H1 (cell line): ENCODE measurements around the gene GABRA4. TPM values are rescaled to one million over a fixed set of nuclear protein-coding genes. Genes with fewer than 3 reads are reported as not detected.

Source experiments
- CTCF ChIA-PET: fragments of 300-600 bp; sonication (Branson Sonifier 250); formaldehyde crosslinking; loops from one replicate; lab custom pipeline; 2021; ENCODE audit not compliant: partially characterized antibody; lab: Charles Lee
- POLR2A ChIA-PET: fragments of 300-600 bp; sonication (Branson Sonifier 250); formaldehyde crosslinking; loops from one replicate; lab custom pipeline; 2021; ENCODE audit warnings: inconsistent platforms; ENCODE audit not compliant: partially characterized antibody; lab: Charles Lee
- DNase-seq, 2 experiments: peaks; one replicate each; pipeline versions ENCODE4 v3.0.0 to v3.0.0-alpha.2; 2010 to 2022; ENCODE audit warnings: low spot score in 2 of 2, low read depth in 1 of 2, mixed read lengths in 1 of 2
- FAIRE-seq: peaks from 2 replicates; lab custom pipeline; 2011; peaks lifted over from hg19 to GRCh38; lab: Jason Lieb, UNC
- H2AFZ ChIP-seq: 2 replicates; pipeline ENCODE4 v1.8.1; 2012; ENCODE audit warnings: low read length, inconsistent platforms
- H2AK5ac ChIP-seq: 2 replicates; pipeline ENCODE4 v1.6.1; 2013; ENCODE audit warnings: low read depth, low read length
- H2BK120ac ChIP-seq: replicated peaks from 2 replicates; pipeline ENCODE3; 2013; ENCODE audit warnings: low read depth, low read length, inconsistent platforms
- H2BK12ac ChIP-seq: 2 replicates; pipeline ENCODE4 v1.6.1; 2013; ENCODE audit warnings: low read depth, low read length
- H2BK15ac ChIP-seq: 2 replicates; pipeline ENCODE4 v1.6.1; 2013; ENCODE audit warnings: low read length
- H2BK20ac ChIP-seq: 2 replicates; pipeline ENCODE4 v1.6.1; 2013; ENCODE audit warnings: low read length
- H2BK5ac ChIP-seq: 2 replicates; pipeline ENCODE4 v1.6.1; 2013; ENCODE audit warnings: low read depth, low read length
- H3K14ac ChIP-seq: 2 replicates; pipeline ENCODE4 v1.6.1; 2013; ENCODE audit warnings: inconsistent platforms; ENCODE audit not compliant: insufficient read length
- H3K18ac ChIP-seq: 2 replicates; pipeline ENCODE4 v1.6.1; 2013; ENCODE audit warnings: low read length; ENCODE audit errors: extremely low read depth
- H3K23ac ChIP-seq: 2 replicates; pipeline ENCODE4 v1.6.1; 2013; ENCODE audit warnings: inconsistent platforms; ENCODE audit not compliant: insufficient read length
- H3K23me2 ChIP-seq: 2 replicates; pipeline ENCODE4 v1.6.1; 2013; ENCODE audit warnings: low read depth, low read length
- H3K27ac ChIP-seq: 2 replicates; pipeline ENCODE4 v1.6.1; 2011; ENCODE audit warnings: low read depth, low read length, inconsistent platforms
- H3K27me3 ChIP-seq, 4 experiments: replicated peaks in 1 of 4; 1 replicate in 1 of 4; 2 replicates in 3 of 4; pipeline versions ENCODE4 v1.6.1 to v1.8.1; 2011 to 2013; ENCODE audit warnings: low read length in 3 of 4, mild to moderate bottlenecking in 3 of 4, inconsistent platforms in 2 of 4, mixed read lengths in 2 of 4, moderate library complexity in 1 of 4; ENCODE audit not compliant: control insufficient read depth in 3 of 4, insufficient read depth in 3 of 4; ENCODE audit errors: extremely low read depth in 1 of 4
- H3K36me3 ChIP-seq, 4 experiments: 2 replicates each; pipeline versions ENCODE4 v1.6.1 to v1.8.1; 2011 to 2013; ENCODE audit warnings: mild to moderate bottlenecking in 4 of 4, low read length in 3 of 4, moderate library complexity in 2 of 4, control low read depth in 1 of 4, inconsistent platforms in 1 of 4; ENCODE audit not compliant: insufficient read depth in 4 of 4, control insufficient read depth in 2 of 4
- H3K4ac ChIP-seq: replicated peaks from 2 replicates; pipeline ENCODE3; 2013; ENCODE audit warnings: low read length, low read depth, mixed read lengths, inconsistent platforms; ENCODE audit not compliant: insufficient read length
- H3K4me1 ChIP-seq, 4 experiments: replicated peaks in 1 of 4; 1 replicate in 1 of 4; 2 replicates in 3 of 4; pipeline versions ENCODE4 v1.6.1 to v1.8.1; 2011 to 2013; ENCODE audit warnings: low read length in 3 of 4, inconsistent platforms in 2 of 4, mixed read lengths in 1 of 4; ENCODE audit not compliant: insufficient read depth in 4 of 4, control insufficient read depth in 3 of 4
- H3K4me2 ChIP-seq, 2 experiments: 2 replicates each; pipeline versions ENCODE4 v1.6.1 to v1.8.1; 2011 to 2013; ENCODE audit warnings: low read depth in 2 of 2, low read length in 2 of 2, control low read depth in 1 of 2, inconsistent platforms in 1 of 2, mild to moderate bottlenecking in 1 of 2; ENCODE audit not compliant: insufficient read depth in 1 of 2
- H3K4me3 ChIP-seq, 4 experiments: fragments of 200-600, 300-600 bp in 1 of 4; sonication (generic), shearing (Covaris generic), sonication (Bioruptor Twin) in 1 of 4; 2 replicates each; pipeline versions ENCODE4 v1.5.1 to v1.8.1; 2011 to 2016; ENCODE audit warnings: low read length in 4 of 4, low read depth in 3 of 4, control low read depth in 2 of 4, inconsistent platforms in 2 of 4, mild to moderate bottlenecking in 2 of 4, mixed read lengths in 1 of 4, moderate library complexity in 1 of 4; ENCODE audit not compliant: insufficient read depth in 2 of 4; ENCODE audit errors: extremely low read depth in 1 of 4
- H3K56ac ChIP-seq: replicated peaks from 2 replicates; pipeline ENCODE3; 2013; ENCODE audit warnings: low read depth, mild to moderate bottlenecking, mixed read lengths, low read length, inconsistent platforms; ENCODE audit not compliant: insufficient read length
- H3K79me1 ChIP-seq: 2 replicates; pipeline ENCODE4 v1.6.1; 2013; ENCODE audit warnings: low read depth, low read length, control low read depth
- H3K79me2 ChIP-seq, 2 experiments: 2 replicates each; pipeline versions ENCODE4 v1.6.1 to v1.8.1; 2012 to 2013; ENCODE audit warnings: low read length in 2 of 2, mild to moderate bottlenecking in 2 of 2, inconsistent platforms in 1 of 2; ENCODE audit not compliant: insufficient read depth in 2 of 2, control insufficient read depth in 1 of 2
- H3K9ac ChIP-seq, 4 experiments: replicated peaks in 1 of 4; 1 replicate in 1 of 4; 2 replicates in 3 of 4; pipeline versions ENCODE4 v1.6.1 to v1.8.1; 2011 to 2013; ENCODE audit warnings: low read depth in 3 of 4, low read length in 3 of 4, control low read depth in 2 of 4, mild to moderate bottlenecking in 2 of 4, moderate library complexity in 2 of 4, inconsistent platforms in 1 of 4; ENCODE audit errors: extremely low read depth in 1 of 4
- H3K9me3 ChIP-seq, 2 experiments: 2 replicates each; pipeline versions ENCODE4 v1.6.1 to v1.8.1; 2012 to 2013; ENCODE audit warnings: mild to moderate bottlenecking in 2 of 2, moderate library complexity in 2 of 2, control low read depth in 1 of 2, inconsistent platforms in 1 of 2, low read depth in 1 of 2, low read length in 1 of 2, mixed read lengths in 1 of 2; ENCODE audit not compliant: insufficient read depth in 2 of 2
- H4K20me1 ChIP-seq, 2 experiments: replicated peaks in 1 of 2; 2 replicates each; pipeline versions ENCODE3 to v1.8.1; 2011 to 2013; ENCODE audit warnings: inconsistent platforms in 2 of 2, low read length in 2 of 2, mild to moderate bottlenecking in 1 of 2; ENCODE audit not compliant: insufficient read depth in 2 of 2, control insufficient read depth in 1 of 2
- H4K5ac ChIP-seq: 2 replicates; pipeline ENCODE4 v1.6.1; 2013; ENCODE audit warnings: low read length, low read depth, mixed read lengths, inconsistent platforms; ENCODE audit not compliant: insufficient read length
- H4K8ac ChIP-seq: 2 replicates; pipeline ENCODE4 v1.8.0; 2013; ENCODE audit warnings: mild to moderate bottlenecking, moderate library complexity, low read length, inconsistent platforms; ENCODE audit not compliant: insufficient read depth; ENCODE audit errors: extremely low read depth
- H4K91ac ChIP-seq: replicated peaks from 2 replicates; pipeline ENCODE3; 2013; ENCODE audit warnings: low read length, mixed read lengths, inconsistent platforms; ENCODE audit not compliant: insufficient read length
- BCL11A ChIP-seq, 2 experiments: IDR thresholded peaks; one replicate each; pipeline ENCODE4 v1.6.1; 2011; ENCODE audit warnings: low read depth in 2 of 2, low read length in 2 of 2, mild to moderate bottlenecking in 2 of 2
- BRCA1 ChIP-seq: IDR thresholded peaks from 2 replicates; pipeline ENCODE4 v1.6.1; 2012; ENCODE audit warnings: low read depth, low read length, improper control_type of control experiment
- CBX5 ChIP-seq: fragments of 300-800, 300-1000 bp; sonication (generic); IDR thresholded peaks from 2 replicates; pipeline ENCODE4 v1.7.1; 2016; ENCODE audit warnings: antibody characterized with exemption, low read length, low read depth
- CBX8 ChIP-seq: fragments of 300-800, 300-1000 bp; sonication (generic); IDR thresholded peaks from 2 replicates; pipeline ENCODE4 v1.7.1; 2016; ENCODE audit warnings: low read depth, low read length, borderline replicate concordance
- CHD1 ChIP-seq: IDR thresholded peaks from 2 replicates; pipeline ENCODE4 v1.6.1; 2012; ENCODE audit warnings: low read depth, low read length, improper control_type of control experiment
- KDM4A ChIP-seq: IDR thresholded peaks from one replicate; pipeline ENCODE4 v1.7.1; 2012; ENCODE audit warnings: low read depth, mild to moderate bottlenecking, moderate library complexity, low read length, inconsistent platforms; ENCODE audit not compliant: severe bottlenecking
- MAFK ChIP-seq: IDR thresholded peaks from 2 replicates; pipeline ENCODE4 v1.6.1; 2012; ENCODE audit warnings: low read depth, mild to moderate bottlenecking, improper control_type of control experiment, low read length
- RFX5 ChIP-seq: IDR thresholded peaks from 2 replicates; pipeline ENCODE4 v1.6.1; 2011; ENCODE audit warnings: low read depth, low read length, improper control_type of control experiment, borderline replicate concordance
- SIRT6 ChIP-seq: IDR thresholded peaks from one replicate; pipeline ENCODE4 v1.7.1; 2012; ENCODE audit warnings: low read length, inconsistent platforms
- TBP ChIP-seq: IDR thresholded peaks from 2 replicates; pipeline ENCODE4 v1.6.1; 2011; ENCODE audit warnings: low read depth, low read length, improper control_type of control experiment
- WGBS, 2 experiments: shearing (Covaris generic) in 1 of 2; methylation state at CpG; one replicate each; pipeline versions ENCODE4 v1.1.6 to v1.1.7; 2013 to 2015; ENCODE audit warnings: low lambda C conversion rate in 2 of 2, mixed read lengths in 2 of 2, inconsistent platforms in 1 of 2, low coverage in 1 of 2, missing lambda C conversion rate in 1 of 2; ENCODE audit not compliant: insufficient replicate concordance in 2 of 2, insufficient coverage in 1 of 2, insufficient read length in 1 of 2; ENCODE audit errors: extremely low coverage in 1 of 2, missing lambda C conversion rate in 1 of 2; 5-methylcytosine and 5-hydroxymethylcytosine counted together
- polyA plus RNA-seq, 7 experiments: library from polyadenylated mRNA; depleted of rRNA in 3 of 7; stranded (reverse) in 5 of 7; unstranded in 2 of 7; fragments of >200 nt in 5 of 7; fragments of 200-250 nt in 2 of 7; gene quantifications; 1 replicate in 5 of 7; 2 replicates in 1 of 7; 4 replicates in 1 of 7; pipeline versions ENCODE4 v1.2.1 to v1.2.3, GENCODE V29; 2011 to 2013; ENCODE audit warnings: missing spikeins in 2 of 7, mixed read lengths in 2 of 7
- total RNA-seq: library from RNA; stranded (reverse); fragmentation: NEBNext Ultra II Directional; extraction: Animal tissue kit (Norgen Biotek cat#: 25700); gene quantifications from 2 replicates; pipeline ENCODE4 v1.2.1, GENCODE V29; 2021

The GABRA4 gene
- total and polyA plus RNA-seq, 2 of the 8 experiments (the other 6 are each of a cell fraction or from before 2014, with no cell fraction given): 0.09 to 0.37 TPM

GRCh38 chr4:46889410-46889809 is 104.0 kb downstream of the GABRA4 start:
- Histone ChIP-seq H3K79me2 (no peaks in the 10 kb centered on the region), H2BK120ac (no peak overlapping the region), H3K4ac (no peak overlapping the region), H3K4me3 (no peak overlapping the region), H4K5ac (no peak overlapping the region), H2BK12ac (no peak overlapping the region), H3K27ac (no peak overlapping the region), H3K4me1 (no peaks in the 10 kb centered on the region), H4K91ac (no peak overlapping the region), H3K18ac (no peak overlapping the region), H3K36me3 (no peaks in the 10 kb centered on the region), H3K23ac (no peak overlapping the region), H3K56ac (no peak overlapping the region), H3K9me3 (0 out of 4 replicates have a peak, but pooled peaks cover 0 to 3% of the 10 kb centered on the region in 2 experiments), H3K4me2 (no peak overlapping the region), H3K79me1 (no peaks in the 10 kb centered on the region), H2BK5ac (no peak overlapping the region), H2AK5ac (no peak overlapping the region)
- ChIA-PET CTCF (interaction anchor here (0.6 to 0.9 kb wide), 2 partner anchors 11 to 42 kb away, joined by 3 to 6 read pairs; no protein-coding TSS in a partner anchor), POLR2A (no interaction called here)
- DNase-seq (no peak), FAIRE-seq (no peak)
- WGBS, 2 experiments: 74% methylated on average over 2 of the region's 2 CpGs; no CpG with 5 or more reads in 1 of the 2 experiments
- TF ChIP-seq RFX5 (no peak), TBP (no peak), MAFK (no peak), BCL11A (IDR thresholded peaks at IDR 0.05; ENCODE audit: low read depth in 2 of 2, low read length in 2 of 2) (no peak), KDM4A (no peak), SIRT6 (no peak), BRCA1 (no peak), CHD1 (no peak), CBX8 (no peak), CBX5 (no peak)
- TF ChIP-seq, all 59 proteins: peak for 0
- no peak overlapping the region for H4K8ac ChIP-seq
- no peak overlapping the region for H3K9ac ChIP-seq
- no peak overlapping the region for H2AFZ ChIP-seq
- no peaks in the 10 kb centered on the region for H3K23me2 ChIP-seq
- no peak overlapping the region for H2BK20ac ChIP-seq
- H3K14ac ChIP-seq: no peak overlapping the region
- no peak overlapping the region for H2BK15ac ChIP-seq
- H4K20me1 ChIP-seq: no peaks in the 10 kb centered on the region
- no peaks in the 10 kb centered on the region for H3K27me3 ChIP-seq
